ENCODE data around the gene SIGLECL1. TPM values are rescaled to one million over a fixed set of nuclear protein-coding genes. Genes with fewer than 3 reads are reported as not detected.

SIGLECL1 gene
- total RNA-seq, 1 donor from 2014 or later = not detected

DNA sequence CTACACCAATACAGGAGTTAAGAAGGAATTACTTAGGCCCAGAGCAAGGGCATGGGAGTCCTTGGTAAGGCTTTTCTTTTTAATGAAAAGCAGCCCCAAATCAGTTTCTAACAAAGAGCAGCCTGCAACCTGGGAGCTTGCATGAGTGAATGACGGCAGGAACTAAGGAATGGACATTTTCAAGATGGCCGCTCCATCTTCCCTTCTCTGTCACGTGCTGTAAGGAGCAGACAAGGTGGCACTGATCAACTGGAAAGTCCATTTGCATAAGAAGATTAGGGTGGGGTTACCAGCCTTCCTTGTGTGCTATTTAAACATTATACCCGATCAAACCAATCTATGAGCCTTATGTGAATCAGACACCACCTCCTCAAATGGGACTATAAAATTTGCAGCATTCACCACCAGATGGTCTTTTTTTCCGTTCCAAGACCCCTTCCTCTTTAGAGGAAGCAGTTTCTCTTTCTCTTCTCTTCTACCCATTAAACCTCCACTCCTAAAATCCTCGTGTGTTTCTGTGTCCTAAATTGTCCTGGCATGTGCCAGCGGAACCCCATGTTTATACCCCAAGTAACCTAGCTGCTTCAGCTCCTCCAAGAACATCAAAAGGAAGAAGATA lies 2.8 kb upstream of the SIGLECL1 start:
- no peaks in the 10 kb centered on the region for H3K27me3 Mint-ChIP-seq (ENCODE audit: low read depth, unreplicated experiment)
- H3K27ac ChIP-seq (ENCODE audit: low read depth, low read length) = no peak overlapping the region
- H3K9ac ChIP-seq (ENCODE audit: low read length) = no peak overlapping the region
- no peak for TF ChIP-seq EZH2 (IDR thresholded peaks at IDR 0.05; ENCODE audit: insufficient read depth, low read length)
- TF ChIP-seq, protein P1, sequence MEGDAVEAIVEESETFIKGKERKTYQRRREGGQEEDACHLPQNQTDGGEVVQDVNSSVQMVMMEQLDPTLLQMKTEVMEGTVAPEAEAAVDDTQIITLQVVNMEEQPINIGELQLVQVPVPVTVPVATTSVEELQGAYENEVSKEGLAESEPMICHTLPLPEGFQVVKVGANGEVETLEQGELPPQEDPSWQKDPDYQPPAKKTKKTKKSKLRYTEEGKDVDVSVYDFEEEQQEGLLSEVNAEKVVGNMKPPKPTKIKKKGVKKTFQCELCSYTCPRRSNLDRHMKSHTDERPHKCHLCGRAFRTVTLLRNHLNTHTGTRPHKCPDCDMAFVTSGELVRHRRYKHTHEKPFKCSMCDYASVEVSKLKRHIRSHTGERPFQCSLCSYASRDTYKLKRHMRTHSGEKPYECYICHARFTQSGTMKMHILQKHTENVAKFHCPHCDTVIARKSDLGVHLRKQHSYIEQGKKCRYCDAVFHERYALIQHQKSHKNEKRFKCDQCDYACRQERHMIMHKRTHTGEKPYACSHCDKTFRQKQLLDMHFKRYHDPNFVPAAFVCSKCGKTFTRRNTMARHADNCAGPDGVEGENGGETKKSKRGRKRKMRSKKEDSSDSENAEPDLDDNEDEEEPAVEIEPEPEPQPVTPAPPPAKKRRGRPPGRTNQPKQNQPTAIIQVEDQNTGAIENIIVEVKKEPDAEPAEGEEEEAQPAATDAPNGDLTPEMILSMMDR (IDR thresholded peaks at IDR 0.05; ENCODE audit: insufficient read depth, low read depth, low read length) = no peak
- H3K27ac Mint-ChIP-seq (ENCODE audit: unreplicated experiment) = no peak overlapping the region
- no peaks in the 10 kb centered on the region for H4K20me1 ChIP-seq (ENCODE audit: insufficient read depth, low read length)
- H3K4me2 ChIP-seq (ENCODE audit: low read length) = no peak overlapping the region
- H3K9me3 ChIP-seq (ENCODE audit: insufficient read depth, low read depth, low read length) = peaks cover 5% of the 10 kb centered on the region
- H3K9me3 Mint-ChIP-seq (ENCODE audit: unreplicated experiment) = peaks cover 11% of the 10 kb centered on the region
- H3K36me3 Mint-ChIP-seq (ENCODE audit: low read depth, unreplicated experiment) = no peaks in the 10 kb centered on the region
- no peaks in the 10 kb centered on the region for H3K4me1 ChIP-seq (ENCODE audit: insufficient read depth, low read length)
- H3K27me3 ChIP-seq (ENCODE audit: insufficient read depth, low read length) = no peaks in the 10 kb centered on the region
- no peak for DNase-seq (ENCODE audit: low read depth)
- no peak for FAIRE-seq
- no peak overlapping the region for H3K4me3 Mint-ChIP-seq (ENCODE audit: unreplicated experiment)
- H3K4me3 ChIP-seq (ENCODE audit: insufficient read depth, low read depth, low read length) = no peak overlapping the region
- no peak overlapping the region for H2AFZ ChIP-seq (ENCODE audit: low read depth, low read length)
- H3K4me1 Mint-ChIP-seq (ENCODE audit: low read depth, unreplicated experiment) = peaks cover 4% of the 10 kb centered on the region
- H3K79me2 ChIP-seq (ENCODE audit: insufficient read depth, low read length) = no peaks in the 10 kb centered on the region
- no peaks in the 10 kb centered on the region for H3K36me3 ChIP-seq (ENCODE audit: insufficient read depth, low read length)

DNA sequence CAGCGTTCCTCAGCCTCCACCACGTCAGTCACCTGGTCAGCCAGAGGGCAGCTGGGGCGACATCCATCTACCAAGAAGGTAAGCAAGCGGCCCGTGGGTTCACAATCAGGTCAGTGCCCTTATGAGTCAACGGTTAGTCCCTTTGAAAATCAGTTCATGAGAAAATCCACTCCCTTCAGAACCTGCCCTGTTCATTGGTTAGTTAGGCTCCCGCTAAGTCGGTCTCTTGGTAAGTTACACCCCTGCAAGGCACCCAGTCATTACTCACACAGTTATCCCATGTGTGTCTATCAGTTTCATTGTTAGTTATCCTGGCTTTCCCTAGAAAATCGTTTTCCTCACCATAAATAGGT lies 564 bp downstream of the SIGLECL1 start:
- Histone ChIP-seq H3K27ac (ENCODE audit: low read depth, low read length) (no peak overlapping the region), H3K4me3 (ENCODE audit: insufficient read depth, low read depth, low read length) (no peak overlapping the region), H4K20me1 (ENCODE audit: insufficient read depth, low read length) (no peaks in the 10 kb centered on the region), H3K79me2 (ENCODE audit: insufficient read depth, low read length) (no peaks in the 10 kb centered on the region), H3K4me2 (ENCODE audit: low read length) (no peak overlapping the region), H2AFZ (ENCODE audit: low read depth, low read length) (no peak overlapping the region), H3K4me1 (ENCODE audit: insufficient read depth, low read length) (no peaks in the 10 kb centered on the region), H3K9me3 (ENCODE audit: insufficient read depth, low read depth, low read length) (peaks cover 5% of the 10 kb centered on the region), H3K27me3 (ENCODE audit: insufficient read depth, low read length) (no peaks in the 10 kb centered on the region), H3K36me3 (ENCODE audit: insufficient read depth, low read length) (no peaks in the 10 kb centered on the region), H3K9ac (ENCODE audit: low read length) (no peak overlapping the region)
- no peaks in the 10 kb centered on the region for H3K4me1 Mint-ChIP-seq (ENCODE audit: low read depth, unreplicated experiment)
- FAIRE-seq (no peak), DNase-seq (ENCODE audit: low read depth) (no peak)
- no peak overlapping the region for H3K4me3 Mint-ChIP-seq (ENCODE audit: unreplicated experiment)
- no peak overlapping the region for H3K27ac Mint-ChIP-seq (ENCODE audit: unreplicated experiment)
- peaks cover 7% of the 10 kb centered on the region for H3K9me3 Mint-ChIP-seq (ENCODE audit: unreplicated experiment)
- no peak for TF ChIP-seq EZH2 (IDR thresholded peaks at IDR 0.05; ENCODE audit: insufficient read depth, low read length)
- TF ChIP-seq, protein P1 (IDR thresholded peaks at IDR 0.05; ENCODE audit: insufficient read depth, low read depth, low read length) = no peak
- H3K36me3 Mint-ChIP-seq (ENCODE audit: low read depth, unreplicated experiment) = no peaks in the 10 kb centered on the region
- no peaks in the 10 kb centered on the region for H3K27me3 Mint-ChIP-seq (ENCODE audit: low read depth, unreplicated experiment)

DNA sequence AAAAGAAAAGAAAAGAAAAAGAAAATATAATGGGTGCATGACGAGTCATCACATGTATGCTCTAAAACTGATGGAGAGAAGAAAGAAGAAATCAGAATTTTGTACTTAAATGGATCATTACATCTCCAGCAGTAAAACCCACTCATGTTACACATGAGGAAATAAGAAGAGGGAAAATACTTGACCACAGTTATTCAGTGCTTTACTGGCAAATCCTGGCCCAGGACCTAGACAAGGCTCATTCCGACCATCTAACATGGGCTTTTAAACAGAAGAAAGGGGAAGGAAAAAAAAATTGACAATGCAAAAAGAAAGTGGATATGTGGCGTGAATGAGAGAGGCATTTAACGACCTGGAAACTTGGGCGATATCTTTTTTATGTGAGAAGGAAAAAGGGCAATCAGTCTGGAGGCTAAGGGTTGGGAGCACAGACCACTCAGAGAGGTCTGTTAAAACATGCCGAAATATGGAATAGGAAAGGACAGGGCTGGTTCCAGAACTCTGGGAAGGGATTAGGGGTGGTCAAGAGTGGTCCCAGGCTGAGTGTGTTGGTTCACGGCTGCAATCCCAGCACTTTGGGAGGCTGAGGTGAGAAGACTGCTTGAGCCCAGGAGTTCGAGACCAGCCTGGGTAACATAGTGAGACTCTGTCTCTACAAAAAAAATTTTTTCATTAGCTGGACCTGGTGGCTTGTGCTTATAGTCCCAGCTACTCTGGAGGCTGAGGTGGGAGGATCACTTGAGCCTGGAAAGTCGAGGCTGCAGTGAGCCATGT lies 1.6 kb downstream of the SIGLECL1 start:
- Histone ChIP-seq H3K79me2 (ENCODE audit: insufficient read depth, low read length) (no peaks in the 10 kb centered on the region), H3K9ac (ENCODE audit: low read length) (no peak overlapping the region), H3K36me3 (ENCODE audit: insufficient read depth, low read length) (no peaks in the 10 kb centered on the region), H4K20me1 (ENCODE audit: insufficient read depth, low read length) (no peaks in the 10 kb centered on the region), H3K4me3 (ENCODE audit: insufficient read depth, low read depth, low read length) (no peak overlapping the region), H3K9me3 (ENCODE audit: insufficient read depth, low read depth, low read length) (peaks cover 5% of the 10 kb centered on the region), H2AFZ (ENCODE audit: low read depth, low read length) (no peak overlapping the region), H3K4me1 (ENCODE audit: insufficient read depth, low read length) (no peaks in the 10 kb centered on the region), H3K27ac (ENCODE audit: low read depth, low read length) (no peak overlapping the region), H3K4me2 (ENCODE audit: low read length) (no peak overlapping the region), H3K27me3 (ENCODE audit: insufficient read depth, low read length) (no peaks in the 10 kb centered on the region)
- Mint-ChIP-seq H3K4me3 (ENCODE audit: unreplicated experiment) (no peak overlapping the region), H3K27ac (ENCODE audit: unreplicated experiment) (no peak overlapping the region), H3K27me3 (ENCODE audit: low read depth, unreplicated experiment) (no peaks in the 10 kb centered on the region), H3K4me1 (ENCODE audit: low read depth, unreplicated experiment) (no peaks in the 10 kb centered on the region), H3K36me3 (ENCODE audit: low read depth, unreplicated experiment) (no peaks in the 10 kb centered on the region), H3K9me3 (ENCODE audit: unreplicated experiment) (peaks cover 7% of the 10 kb centered on the region)
- FAIRE-seq (no peak), DNase-seq (ENCODE audit: low read depth) (no peak)
- TF ChIP-seq, protein P1 (IDR thresholded peaks at IDR 0.05; ENCODE audit: insufficient read depth, low read depth, low read length) = no peak
- no peak for TF ChIP-seq EZH2 (IDR thresholded peaks at IDR 0.05; ENCODE audit: insufficient read depth, low read length)
